H7 (cell line): Measurements from ENCODE around the gene AMOTL2. TPM values are rescaled to one million over a fixed set of nuclear protein-coding genes. Genes with fewer than 3 reads are reported as not detected.

ENCODE experiments used
- DNase-seq: peaks from one replicate; pipeline ENCODE4 v3.0.0; 2012
- H3K27me3 ChIP-seq: 2 replicates; pipeline ENCODE4 v1.6.0; 2011; ENCODE audit warnings: mild to moderate bottlenecking, low read length; ENCODE audit not compliant: control insufficient read depth, insufficient read depth
- H3K36me3 ChIP-seq: replicated peaks from 2 replicates; pipeline ENCODE4 v1.5.1; 2011; ENCODE audit warnings: low read length; ENCODE audit not compliant: control insufficient read depth, insufficient read depth
- H3K4me3 ChIP-seq: 2 replicates; pipeline ENCODE4 v1.5.1; 2011; ENCODE audit warnings: low read depth, mild to moderate bottlenecking, control low read depth, low read length, moderate library complexity; ENCODE audit not compliant: insufficient read depth
- total RNA-seq: library from RNA; depleted of rRNA; stranded (reverse); fragments of >200 nt; shearing (Covaris generic); gene quantifications from 2 replicates; pipeline ENCODE4 v1.2.3, GENCODE V29; 2014

Gene AMOTL2
- total RNA-seq, 1 experiment from 2014 or later, result 54.5 TPM

GRCh38 chr3:134354612-134355251, 19.5 kb downstream of the AMOTL2 start:
- peaks cover 40% of the 10 kb centered on the region for H3K36me3 ChIP-seq
- peak; percentile 28 for DNase-seq
- H3K4me3 ChIP-seq, result no peak overlapping the region
- H3K27me3 ChIP-seq, result no peaks in the 10 kb centered on the region

GRCh38 chr3:134353831-134354611, 20.2 kb downstream of the AMOTL2 start:
- Histone ChIP-seq H3K27me3 (no peaks in the 10 kb centered on the region), H3K36me3 (peaks cover 33% of the 10 kb centered on the region), H3K4me3 (no peak overlapping the region)
- DNase-seq, result peak; percentile 56

GRCh38 chr3:134353171-134353825, 20.9 kb downstream of the AMOTL2 start:
- Histone ChIP-seq H3K36me3 (peaks cover 28% of the 10 kb centered on the region), H3K4me3 (no peak overlapping the region), H3K27me3 (no peaks in the 10 kb centered on the region)
- DNase-seq, result peak; percentile 32

- DNase-seq, result no peak
- Histone ChIP-seq H3K36me3 (peaks cover 17% of the 10 kb centered on the region), H3K4me3 (no peak overlapping the region), H3K27me3 (no peaks in the 10 kb centered on the region)
Measured at GRCh38 chr3:134352031-134352671, 22.1 kb downstream of the AMOTL2 start.

GRCh38 chr3:134351427-134351826, 22.8 kb downstream of the AMOTL2 start:
- H3K4me3 ChIP-seq, result no peak overlapping the region
- DNase-seq, result peak; percentile 20
- H3K36me3 ChIP-seq, result peaks cover 10% of the 10 kb centered on the region
- H3K27me3 ChIP-seq, result no peaks in the 10 kb centered on the region

GRCh38 chr3:134350861-134351311, 23.4 kb downstream of the AMOTL2 start:
- Histone ChIP-seq H3K36me3 (peaks cover 6% of the 10 kb centered on the region), H3K27me3 (no peaks in the 10 kb centered on the region), H3K4me3 (no peak overlapping the region)
- DNase-seq, result peak; percentile 60

- no peak overlapping the region for H3K4me3 ChIP-seq
- peaks cover 3% of the 10 kb centered on the region for H3K36me3 ChIP-seq
- no peaks in the 10 kb centered on the region for H3K27me3 ChIP-seq
- DNase-seq, result peak; percentile 13
Measured at GRCh38 chr3:134350266-134350665, 24.0 kb downstream of the AMOTL2 start.

- H3K36me3 ChIP-seq, result no peaks in the 10 kb centered on the region; the same call in none of the 2 replicates
- DNase-seq, result peak; percentile 15
- H3K4me3 ChIP-seq, result no peak overlapping the region
- no peaks in the 10 kb centered on the region for H3K27me3 ChIP-seq
Measured at GRCh38 chr3:134348524-134348923, 25.7 kb downstream of the AMOTL2 start.

- Histone ChIP-seq H3K27me3 (no peaks in the 10 kb centered on the region), H3K36me3 (no peaks in the 10 kb centered on the region; the same call in 1 of the 2 replicates)
Measured at GRCh38 chr3:134347551-134347950, 26.7 kb downstream of the AMOTL2 start.

GRCh38 chr3:134346744-134347143, 27.5 kb downstream of the AMOTL2 start:
- H3K27me3 ChIP-seq, result no peaks in the 10 kb centered on the region
- DNase-seq, result no peak
- no peak overlapping the region for H3K4me3 ChIP-seq
- H3K36me3 ChIP-seq, result no peaks in the 10 kb centered on the region; the same call in 1 of the 2 replicates

More at GRCh38 chr3:134347551-134347950, 26.7 kb downstream of the AMOTL2 start:
- no peak overlapping the region for H3K4me3 ChIP-seq
- DNase-seq, result no peak

GRCh38 chr3:134345202-134345601, 29.0 kb downstream of the AMOTL2 start:
- Histone ChIP-seq H3K36me3 (no peaks in the 10 kb centered on the region; the same call in 1 of the 2 replicates), H3K27me3 (no peaks in the 10 kb centered on the region)
- DNase-seq, result no peak

GRCh38 chr3:134344560-134344959, 29.7 kb downstream of the AMOTL2 start:
- DNase-seq, result no peak
- H3K36me3 ChIP-seq, result no peaks in the 10 kb centered on the region
- H3K4me3 ChIP-seq, result no peak overlapping the region
- no peaks in the 10 kb centered on the region for H3K27me3 ChIP-seq

More at GRCh38 chr3:134345202-134345601, 29.0 kb downstream of the AMOTL2 start:
- H3K4me3 ChIP-seq, result no peak overlapping the region

- no peak for DNase-seq
- Histone ChIP-seq H3K36me3 (no peaks in the 10 kb centered on the region), H3K4me3 (no peak overlapping the region), H3K27me3 (no peaks in the 10 kb centered on the region)
Measured at GRCh38 chr3:134342259-134342658, 32.0 kb downstream of the AMOTL2 start.

GRCh38 chr3:134341389-134341788, 32.9 kb downstream of the AMOTL2 start:
- Histone ChIP-seq H3K36me3 (no peaks in the 10 kb centered on the region), H3K4me3 (no peak overlapping the region), H3K27me3 (no peaks in the 10 kb centered on the region)
- no peak for DNase-seq
